Right lobe of liver (tissue), 6 donors: ENCODE measurements around the gene GATC. TPM values are rescaled to one million over a fixed set of nuclear protein-coding genes. Genes with fewer than 3 reads are reported as not detected.

Experiments used
- ATAC-seq, 4 donors: fragments of 200-7000 bp; cut with Tn5 transposase; one replicate each; pipeline ENCODE4 v1.9.1; 2020; ENCODE audit warnings: mild to moderate bottlenecking in 4 of 4, moderate library complexity in 4 of 4
- DNase-seq, 3 donors: peaks; one replicate each; pipeline ENCODE4 v3.0.0-alpha.2; 2020
- H3K27ac ChIP-seq, 3 donors: fragments of 200-600 bp; one replicate each; pipeline ENCODE4 v1.8.0; 2022
- H3K27me3 ChIP-seq, 2 donors: fragments of 200-600 bp; one replicate each; pipeline ENCODE4 v1.8.0; 2022
- H3K36me3 ChIP-seq, 4 donors: fragments of 200-600 bp; sonication (generic) in 1 of 4; one replicate each; pipeline versions ENCODE4 v1.5.1 to v1.8.0; 2017 to 2022; ENCODE audit warnings: control low read depth in 1 of 4
- H3K4me1 ChIP-seq, 4 donors: fragments of 200-600 bp; sonication (generic) in 1 of 4; one replicate each; pipeline versions ENCODE4 v1.5.1 to v1.8.0; 2017 to 2022; ENCODE audit warnings: control low read depth in 1 of 4
- H3K4me3 ChIP-seq, 3 donors: fragments of 200-600 bp; one replicate each; pipeline ENCODE4 v1.8.0; 2022
- H3K9me3 ChIP-seq, 4 donors: fragments of 200-600 bp; sonication (generic) in 1 of 4; one replicate each; pipeline versions ENCODE4 v1.5.1 to v1.8.0; 2017 to 2022; ENCODE audit warnings: control low read depth in 1 of 4
- POLR2A ChIP-seq: fragments of 450-650 bp; IDR thresholded peaks from one replicate; pipeline ENCODE4 v1.6.1; 2017; ENCODE audit warnings: antibody characterized with exemption, mild to moderate bottlenecking
- WGBS: methylation state at CpG from one replicate; pipeline ENCODE4 v1.1.6; 2018; ENCODE audit warnings: low coverage, low lambda C conversion rate; ENCODE audit not compliant: insufficient coverage; ENCODE audit errors: missing lambda C conversion rate; 5-methylcytosine and 5-hydroxymethylcytosine counted together
- intact Hi-C, 2 donors: fragments of 100-400 bp; cut with DNase I; formaldehyde crosslinking; loops; one replicate each; pipeline versions ENCODE4 v1.11.2 to v1.14.1; 2022
- small RNA-seq, 2 experiments: library from RNA; depleted of rRNA; stranded (forward); fragments of <200 nt; gene quantifications; one replicate each; pipeline ENCODE3, GENCODE V24; 2016
- total RNA-seq, 6 experiments: library from RNA; depleted of rRNA in 2 of 6; stranded (reverse); fragments of >200 nt in 2 of 6; fragmentation: NEBNext Ultra II Directional in 3 of 6; extraction: Animal tissue kit (Norgen Biotek cat#: 25700) in 3 of 6; gene quantifications; one replicate each; pipeline versions ENCODE4 v1.1.0 to v1.2.4, GENCODE V29; 2016 to 2023
- TF ChIP-seq, protein P1 (sequence below), 4 donors: fragments of 200-600 bp in 3 of 4; fragments of 450-650 bp in 1 of 4; IDR thresholded peaks; one replicate each; pipeline versions ENCODE4 v1.5.1 to v1.8.0; 2016 to 2022; ENCODE audit warnings: antibody characterized with exemption in 4 of 4, mild to moderate bottlenecking in 2 of 4
- donor health status: DM: no; HTN: yes; CAD: no.
- donor health status: DM: no; HTN: no; CAD: no.
- donor health status: DM: no; HTN: no; CAD: no.
- donor health status: DM: no; HTN: yes; CAD: no.
- donor health status: DM: no; HTN: yes; CAD: no.

The GATC gene
- total RNA-seq, 6 experiments from 2014 or later: 13.4 to 23.8 (median 15.9) TPM

DNA sequence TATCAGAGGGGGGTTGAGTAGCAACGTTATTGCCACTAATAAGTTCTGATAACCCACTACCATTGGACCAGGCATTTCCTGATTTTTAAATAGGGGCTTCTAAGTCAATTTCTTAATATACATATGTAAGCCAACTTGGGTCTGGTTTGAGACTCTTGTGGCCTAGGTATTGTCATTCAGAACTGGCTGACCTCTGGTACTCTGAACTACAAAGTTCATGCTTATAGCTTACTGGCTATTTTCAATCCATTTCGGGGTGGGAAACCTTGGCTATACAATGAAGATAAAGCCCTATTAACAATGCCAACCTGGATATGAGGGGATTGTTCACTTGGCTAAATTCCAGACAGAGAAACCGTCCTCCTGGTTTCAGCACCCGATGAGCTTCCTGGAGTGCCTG, 58.3 kb downstream of the GATC start:
- TF ChIP-seq, protein P1, sequence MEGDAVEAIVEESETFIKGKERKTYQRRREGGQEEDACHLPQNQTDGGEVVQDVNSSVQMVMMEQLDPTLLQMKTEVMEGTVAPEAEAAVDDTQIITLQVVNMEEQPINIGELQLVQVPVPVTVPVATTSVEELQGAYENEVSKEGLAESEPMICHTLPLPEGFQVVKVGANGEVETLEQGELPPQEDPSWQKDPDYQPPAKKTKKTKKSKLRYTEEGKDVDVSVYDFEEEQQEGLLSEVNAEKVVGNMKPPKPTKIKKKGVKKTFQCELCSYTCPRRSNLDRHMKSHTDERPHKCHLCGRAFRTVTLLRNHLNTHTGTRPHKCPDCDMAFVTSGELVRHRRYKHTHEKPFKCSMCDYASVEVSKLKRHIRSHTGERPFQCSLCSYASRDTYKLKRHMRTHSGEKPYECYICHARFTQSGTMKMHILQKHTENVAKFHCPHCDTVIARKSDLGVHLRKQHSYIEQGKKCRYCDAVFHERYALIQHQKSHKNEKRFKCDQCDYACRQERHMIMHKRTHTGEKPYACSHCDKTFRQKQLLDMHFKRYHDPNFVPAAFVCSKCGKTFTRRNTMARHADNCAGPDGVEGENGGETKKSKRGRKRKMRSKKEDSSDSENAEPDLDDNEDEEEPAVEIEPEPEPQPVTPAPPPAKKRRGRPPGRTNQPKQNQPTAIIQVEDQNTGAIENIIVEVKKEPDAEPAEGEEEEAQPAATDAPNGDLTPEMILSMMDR (IDR thresholded peaks at IDR 0.05): no peak
- no peak for TF ChIP-seq POLR2A
- DNase-seq (no peak), ATAC-seq (no peak)
- Histone ChIP-seq H3K4me1 (no peaks in the 10 kb centered on the region), H3K27ac (no peak overlapping the region), H3K36me3 (peaks cover 0 to 60% (median 4%) of the 10 kb centered on the region in 4 donors), H3K4me3 (no peak overlapping the region), H3K27me3 (no peaks in the 10 kb centered on the region), H3K9me3 (no peaks in the 10 kb centered on the region)
- WGBS: 80% methylated on average over 3 of the region's 4 CpGs
- intact Hi-C loops: no loop called here

DNA sequence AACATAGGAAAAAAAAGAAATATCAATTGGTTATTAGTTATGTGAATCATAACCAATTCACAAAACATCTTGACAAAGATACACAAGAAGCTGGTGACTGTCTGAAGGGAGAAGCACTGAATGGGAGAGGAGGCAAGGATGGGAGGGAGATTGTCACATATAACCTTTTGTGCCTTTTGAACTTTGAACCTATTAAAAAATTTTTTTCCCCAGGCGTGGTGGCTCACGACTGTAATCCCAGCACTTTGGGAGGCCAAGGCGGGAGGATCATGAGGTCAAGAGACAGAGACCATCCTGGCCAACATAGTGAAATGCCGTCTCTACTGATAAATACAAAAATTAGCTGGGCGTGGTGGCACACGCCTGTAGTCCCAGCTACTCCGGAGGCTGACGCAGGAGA, 62.3 kb downstream of the GATC start:
- H3K27me3 ChIP-seq: no peaks in the 10 kb centered on the region
- TF ChIP-seq, protein P1 (IDR thresholded peaks at IDR 0.05): no peak
- TF ChIP-seq POLR2A: no peak
- 80% methylated on average over 3 of the region's 8 CpGs for WGBS
- H3K9me3 ChIP-seq: no peaks in the 10 kb centered on the region
- H3K27ac ChIP-seq: no peak overlapping the region
- no peaks in the 10 kb centered on the region for H3K4me1 ChIP-seq
- no peak for DNase-seq
- H3K36me3 ChIP-seq: peaks cover 0 to 64% (median 9%) of the 10 kb centered on the region in 4 donors
- no peak overlapping the region for H3K4me3 ChIP-seq
- intact Hi-C loops: no loop called here
- no peak for ATAC-seq

Small RNA genes within 50 kb of the gene (small RNA-seq; reads per million reads assigned to genes)
- gene RF00019: 0 reads per million in 2 experiments

Other genes with a start within 250 kb of the GATC start
- gene RPLP0, start 245.3 kb upstream of the GATC start, total RNA-seq: 1,000 to 10,000 TPM in 2 of 6 experiments, 100 to 1,000 TPM in 4; 549 to 1,070 (median 665) TPM
- gene PXN, start 180.7 kb upstream of the GATC start, total RNA-seq: 10 to 100 TPM; 15.1 to 32.6 (median 24.1) TPM
- gene RNU4-2, start 154.5 kb upstream of the GATC start, total RNA-seq: 1,000 to 10,000 TPM in 4 of 6 experiments, under 1 TPM in 2; under 0.01 to 8,070 (median 3,211) TPM
- gene RNU4-1, start 153.2 kb upstream of the GATC start, total RNA-seq: 1,000 to 10,000 TPM in 4 of 6 experiments, under 1 TPM in 1, not detected in 1; under 0.01 to 2,710 (median 2,128) TPM
- gene SIRT4, start 144.1 kb upstream of the GATC start, total RNA-seq: 1 to 10 TPM in 5 of 6 experiments, under 1 TPM in 1; 0.56 to 4.1 (median 3.0) TPM
- gene PLA2G1B, start 118.7 kb upstream of the GATC start, total RNA-seq: not detected
- 1 to 10 TPM in 1 of 6 experiments, under 1 TPM in 1, not detected in 4; 0.06 to 1.6 TPM for gene MSI1, start 77.3 kb upstream of the GATC start, total RNA-seq
- gene COX6A1, start 8.3 kb upstream of the GATC start, total RNA-seq: 100 to 1,000 TPM; 229 to 625 (median 292) TPM
- gene TRIAP1, start 60 bp upstream of the GATC start, total RNA-seq: 10 to 100 TPM; 13.3 to 28.7 (median 17.0) TPM
- gene SRSF9, start 23.3 kb downstream of the GATC start, total RNA-seq: 10 to 100 TPM; 36.4 to 63.3 (median 60.2) TPM
- gene DYNLL1, start 49.7 kb downstream of the GATC start, total RNA-seq: 100 to 1,000 TPM in 5 of 6 experiments, 10 to 100 TPM in 1; 85.0 to 189 (median 164) TPM
- gene COQ5, start 82.7 kb downstream of the GATC start, total RNA-seq: 10 to 100 TPM; 21.6 to 37.9 (median 31.0) TPM
- 100 to 1,000 TPM in 2 of 6 experiments, 10 to 100 TPM in 4; 70.8 to 111 (median 90.2) TPM for gene RNF10, start 87.9 kb downstream of the GATC start, total RNA-seq
- gene POP5, start 135.0 kb downstream of the GATC start, total RNA-seq: 10 to 100 TPM; 14.2 to 29.2 (median 23.0) TPM
- under 1 TPM in 1 of 6 experiments, not detected in 5; 0.26 TPM for gene CABP1, start 194.2 kb downstream of the GATC start, total RNA-seq
- 100 to 1,000 TPM; 102 to 193 (median 126) TPM for gene MLEC, start 240.7 kb downstream of the GATC start, total RNA-seq